ENCODE results near the gene OTOGL.

- TF ChIP-seq CTCF (IDR thresholded peaks at IDR 0.05; ENCODE audit: low read depth, low read length, poor library complexity, severe bottlenecking) (no peak), EZH2phosphoT487 (IDR thresholded peaks at IDR 0.05; ENCODE audit: borderline replicate concordance, low read length) (no peak)
Observed at GRCh38 chr12:80352474-80352873, 253.1 kb downstream of the OTOGL start.
